ENCODE results near the gene GUF1. TPM values are rescaled to one million over a fixed set of nuclear protein-coding genes. Genes with fewer than 3 reads are reported as not detected.
A peak's percentile ranks its signal among the peaks of the same experiment; 100 is the strongest.

The GUF1 gene
- total and polyA plus RNA-seq, 2 of the 13 experiments (the other 11 are each of a cell fraction or from before 2014, with no cell fraction given), result 10.3 to 24.6 TPM

DNA sequence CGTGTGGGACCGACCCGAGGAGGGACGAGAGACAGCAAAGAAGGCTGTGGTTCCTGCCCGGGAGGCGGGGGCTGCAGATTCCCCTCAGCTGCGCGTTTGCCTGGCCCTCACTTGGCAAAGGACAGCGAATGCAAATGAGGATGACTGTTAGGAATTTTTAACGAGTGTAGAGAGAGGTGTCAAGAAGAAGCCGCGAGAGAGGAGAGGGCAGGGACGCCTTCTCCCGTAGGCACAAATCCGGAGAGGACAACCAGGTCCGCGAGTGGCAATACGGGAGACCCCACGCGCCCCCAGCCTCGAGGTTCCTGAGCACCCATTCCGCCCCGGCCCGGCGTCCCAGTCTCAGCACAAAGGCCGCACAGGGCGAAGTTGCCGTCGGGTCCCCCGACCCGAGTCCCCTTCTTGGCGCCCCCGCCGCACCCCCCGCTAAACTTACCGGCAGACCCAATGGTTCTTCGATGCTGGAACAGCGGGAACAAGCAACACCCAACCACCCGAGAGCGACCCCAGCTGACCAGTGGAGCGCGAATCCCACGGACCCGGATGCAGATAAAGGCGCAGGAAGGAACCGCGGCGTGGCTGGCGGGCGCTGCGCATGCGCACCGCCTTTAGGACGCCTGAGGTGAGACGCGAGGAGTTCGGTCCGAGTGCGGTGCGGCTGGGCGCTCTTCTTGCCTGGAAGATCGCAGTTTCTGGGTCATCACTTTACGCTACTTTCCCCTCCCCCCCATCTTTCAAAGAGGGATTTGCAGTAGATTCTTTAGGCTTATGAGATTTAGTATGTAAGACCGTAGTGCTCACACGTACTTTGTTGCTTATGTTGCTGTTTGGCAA is 48.0 kb downstream of the GUF1 start, which contains the start of gene GNPDA2 (continued):
- TF ChIP-seq AKNA (CRISPR knock-in tag; IDR thresholded peaks at IDR 0.05; ENCODE audit: borderline replicate concordance), result no peak
- no peak; the same call in 1 of the 2 replicates for TF ChIP-seq USF2 (IDR thresholded peaks at IDR 0.05; ENCODE audit: low read depth, low read length)
- TF ChIP-seq USF2 (CRISPR knock-in tag; IDR thresholded peaks at IDR 0.05; ENCODE audit: borderline replicate concordance), result no peak; the same call in 1 of the 2 replicates
- TF ChIP-seq POLR2A (IDR thresholded peaks at IDR 0.05; ENCODE audit: insufficient read depth in 1 of 2, low read depth in 2 of 2, low read length in 2 of 2), result peak; percentile 52 to 90
- no peak for TF ChIP-seq MZF1 (CRISPR knock-in tag; IDR thresholded peaks at IDR 0.05; ENCODE audit: borderline replicate concordance)
- TF ChIP-seq ZNF446 (CRISPR knock-in tag; IDR thresholded peaks at IDR 0.05), result peak; percentile 84; the same call in 1 of the 2 replicates
- no peak for TF ChIP-seq SMYD3 (CRISPR knock-in tag; IDR thresholded peaks at IDR 0.05)
- no peak for TF ChIP-seq RFX3 (CRISPR knock-in tag; IDR thresholded peaks at IDR 0.05)
- TF ChIP-seq IKZF4 (CRISPR knock-in tag; IDR thresholded peaks at IDR 0.05; ENCODE audit: borderline replicate concordance, low read depth, not compliant biosample characterization), result peak; percentile 34
- 0 out of 2 replicates have a peak, but pooled peaks have one; percentile 48 for TF ChIP-seq ZBTB14 (CRISPR knock-in tag; IDR thresholded peaks at IDR 0.05)
- no peak for TF ChIP-seq BHLHE40 (IDR thresholded peaks at IDR 0.05; ENCODE audit: low read length)
- no peak for TF ChIP-seq ZNF3 (CRISPR knock-in tag; IDR thresholded peaks at IDR 0.05)
- TF ChIP-seq MLLT10 (CRISPR knock-in tag; IDR thresholded peaks at IDR 0.05), result no peak
- no peak for TF ChIP-seq ZNF614 (CRISPR knock-in tag; IDR thresholded peaks at IDR 0.05; ENCODE audit: borderline replicate concordance)
- TF ChIP-seq SRY (CRISPR knock-in tag; IDR thresholded peaks at IDR 0.05), result no peak; the same call in none of the 2 replicates
- no peak for TF ChIP-seq PPARG (CRISPR knock-in tag; conservative IDR thresholded peaks at IDR 0.05)
- peak; percentile 30; the same call in 1 of the 2 replicates for TF ChIP-seq ZNF205 (CRISPR knock-in tag; IDR thresholded peaks at IDR 0.05)
- peak; percentile 34; the same call in 1 of the 2 replicates for TF ChIP-seq RELA (CRISPR knock-in tag; IDR thresholded peaks at IDR 0.05)
- 0 out of 2 replicates have a peak, but pooled peaks have one; percentile 42 for TF ChIP-seq ZNF879 (CRISPR knock-in tag; IDR thresholded peaks at IDR 0.05)
- TF ChIP-seq GFI1 (CRISPR knock-in tag; IDR thresholded peaks at IDR 0.05; ENCODE audit: borderline replicate concordance), result no peak; the same call in 1 of the 2 replicates
- TF ChIP-seq ZNF550 (CRISPR knock-in tag; IDR thresholded peaks at IDR 0.05; ENCODE audit: borderline replicate concordance), result no peak

Data from HepG2 (cell line).